ENCODE measurements around the gene STAU1.
A peak's percentile ranks its signal among the peaks of the same experiment; 100 is the strongest.
"Not testable (repeated sequence)": the region's sequence is repeated elsewhere in the genome, so short reads cannot be mapped to it uniquely, and the experiment has no call there.

STAU1 gene

DNA sequence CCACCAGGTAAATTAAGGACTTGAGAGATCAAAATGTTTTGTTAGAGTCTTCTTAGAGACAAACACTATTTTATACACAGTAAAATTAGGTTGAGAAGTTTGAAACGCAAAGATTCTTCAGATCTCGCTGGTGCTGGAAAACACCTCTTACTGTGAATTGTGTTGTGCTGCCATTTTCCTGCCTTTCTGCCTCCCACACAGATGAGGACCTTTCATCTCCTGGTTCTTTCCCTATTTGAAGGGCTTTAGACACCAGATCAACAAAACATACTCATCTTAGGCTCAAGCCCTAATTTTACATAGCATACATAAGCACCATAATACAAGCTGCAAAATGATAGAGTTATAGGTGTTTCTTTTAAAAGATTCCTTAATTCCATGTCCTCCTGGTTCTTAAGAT, 18.6 kb downstream of the STAU1 start:
- Histone ChIP-seq H2BK5ac (ENCODE audit: low read depth, low read length, poor library complexity) (no peak overlapping the region), H3K27me3 (ENCODE audit: insufficient read depth, low read length) (no peaks in the 10 kb centered on the region), H3K18ac (ENCODE audit: low read length) (no peak overlapping the region), H3K14ac (ENCODE audit: low read length) (no peak overlapping the region), H3K4me1 (ENCODE audit: control insufficient read depth in 1 of 2, insufficient read depth in 2 of 2, low read length in 2 of 2) (no peaks in the 10 kb centered on the region), H3K27ac (ENCODE audit: low read depth, low read length) (no peak overlapping the region), H2AFZ (ENCODE audit: insufficient read depth, low read length, poor library complexity) (no peak overlapping the region), H3K9ac (ENCODE audit: low read length) (no peak overlapping the region), H2BK12ac (ENCODE audit: low read length) (no peak overlapping the region), H4K8ac (ENCODE audit: low read depth, low read length) (no peak overlapping the region), H3K4ac (ENCODE audit: low read depth, low read length) (no peak overlapping the region), H3K79me1 (ENCODE audit: low read length) (no peaks in the 10 kb centered on the region), H3K79me2 (ENCODE audit: control insufficient read depth, insufficient read depth, low read length, poor library complexity) (no peaks in the 10 kb centered on the region), H3K4me2 (ENCODE audit: low read length) (no peak overlapping the region), H2BK120ac (ENCODE audit: insufficient read depth, low read length, poor library complexity) (no peak overlapping the region), H3K23ac (ENCODE audit: low read length) (no peak overlapping the region), H4K91ac (ENCODE audit: low read depth, low read length) (no peak overlapping the region), H3K9me3 (ENCODE audit: insufficient read depth, low read depth, low read length) (no peaks in the 10 kb centered on the region), H4K12ac (ENCODE audit: low read depth, low read length) (no peak overlapping the region), H3K4me3 (ENCODE audit: low read depth, low read length) (no peak overlapping the region), H2AK5ac (ENCODE audit: low read length) (no peak overlapping the region), H3K36me3 (ENCODE audit: control insufficient read depth in 1 of 2, insufficient read depth in 2 of 2, low read length in 2 of 2) (peaks cover 10 to 16% of the 10 kb centered on the region in 2 experiments)
- DNase-seq, result no peak
- no CpG with 5 or more reads among the region's 2 CpGs for WGBS (ENCODE audit: extremely low coverage, insufficient coverage, insufficient read length)

DNA sequence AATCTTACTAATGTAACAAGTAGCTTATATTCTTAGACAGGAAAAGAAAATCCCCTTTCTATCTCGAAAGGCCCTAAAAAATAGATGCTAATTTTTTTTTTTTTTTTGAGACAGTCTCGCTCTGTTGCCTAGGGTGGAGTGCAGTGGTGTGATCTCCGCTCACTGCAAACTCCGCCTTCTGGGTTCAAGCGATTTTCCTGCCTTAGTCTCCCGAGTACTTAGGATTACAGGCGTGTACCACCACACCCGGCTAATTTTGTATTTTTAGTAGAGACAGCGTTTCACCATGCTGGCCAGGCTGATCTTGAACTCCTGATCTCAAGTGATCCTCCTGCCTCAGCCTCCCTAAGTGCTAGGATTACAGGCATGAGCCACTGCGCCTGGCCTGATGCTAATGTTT, 19.3 kb downstream of the STAU1 start:
- not testable (repeated sequence) for H3K4me2 ChIP-seq (ENCODE audit: low read length); H2BK5ac ChIP-seq (ENCODE audit: low read depth, low read length, poor library complexity); H3K4me3 ChIP-seq (ENCODE audit: low read depth, low read length); H4K91ac ChIP-seq (ENCODE audit: low read depth, low read length); H3K4me1 ChIP-seq (ENCODE audit: control insufficient read depth in 1 of 2, insufficient read depth in 2 of 2, low read length in 2 of 2); H3K4ac ChIP-seq (ENCODE audit: low read depth, low read length); H3K27me3 ChIP-seq (ENCODE audit: insufficient read depth, low read length); H3K79me1 ChIP-seq (ENCODE audit: low read length); H3K23ac ChIP-seq (ENCODE audit: low read length); H4K8ac ChIP-seq (ENCODE audit: low read depth, low read length); H3K27ac ChIP-seq (ENCODE audit: low read depth, low read length); DNase-seq; H4K12ac ChIP-seq (ENCODE audit: low read depth, low read length); H2BK12ac ChIP-seq (ENCODE audit: low read length); H3K79me2 ChIP-seq (ENCODE audit: control insufficient read depth, insufficient read depth, low read length, poor library complexity); H3K9ac ChIP-seq (ENCODE audit: low read length); H3K18ac ChIP-seq (ENCODE audit: low read length); H3K9me3 ChIP-seq (ENCODE audit: insufficient read depth, low read depth, low read length); H3K14ac ChIP-seq (ENCODE audit: low read length); H2BK120ac ChIP-seq (ENCODE audit: insufficient read depth, low read length, poor library complexity); H2AFZ ChIP-seq (ENCODE audit: insufficient read depth, low read length, poor library complexity); H2AK5ac ChIP-seq (ENCODE audit: low read length)
- H3K36me3 ChIP-seq (ENCODE audit: control insufficient read depth in 1 of 2, insufficient read depth in 2 of 2, low read length in 2 of 2), result peaks cover 14 to 21% of the 10 kb centered on the region in 2 experiments
- no CpG with 5 or more reads among the region's 10 CpGs for WGBS (ENCODE audit: extremely low coverage, insufficient coverage, insufficient read length)

DNA sequence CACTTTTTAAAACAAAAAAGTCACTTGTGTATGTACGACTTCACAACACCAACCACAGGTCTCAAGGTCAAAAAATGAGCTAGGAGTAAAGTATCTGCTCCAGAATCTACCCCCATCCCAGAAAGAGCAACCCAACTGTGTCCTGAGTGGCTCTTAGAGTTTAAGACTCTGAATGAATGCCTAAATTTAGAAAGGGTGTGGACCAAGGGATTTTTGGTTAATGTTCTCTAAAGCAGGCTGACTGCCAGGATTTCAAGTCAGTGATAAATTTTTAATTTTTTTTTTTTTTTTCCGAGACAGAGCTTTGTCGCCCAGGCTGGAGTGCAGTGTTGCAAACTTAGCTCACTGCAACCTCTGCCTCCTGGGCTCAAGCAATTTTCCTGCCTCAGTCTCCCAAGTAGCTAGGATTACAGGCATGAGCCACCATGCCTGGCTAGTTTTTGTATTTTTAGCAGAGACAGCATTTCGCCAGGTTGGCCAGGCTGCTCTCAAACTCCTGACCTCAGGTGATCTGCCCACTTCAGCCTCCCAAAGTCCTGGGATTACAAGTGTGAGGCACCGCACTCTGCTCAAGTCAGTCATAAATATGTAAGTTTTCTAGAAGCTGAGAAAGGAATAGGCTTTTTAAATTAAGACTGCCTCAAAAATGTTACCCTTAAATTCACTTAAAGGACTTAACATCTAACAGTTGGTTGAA, 20.2 kb downstream of the STAU1 start:
- Histone ChIP-seq H2AFZ (ENCODE audit: insufficient read depth, low read length, poor library complexity) (no peak overlapping the region), H4K91ac (ENCODE audit: low read depth, low read length) (no peak overlapping the region), H3K23ac (ENCODE audit: low read length) (no peak overlapping the region), H4K12ac (ENCODE audit: low read depth, low read length) (no peak overlapping the region), H3K79me2 (ENCODE audit: control insufficient read depth, insufficient read depth, low read length, poor library complexity) (no peaks in the 10 kb centered on the region), H3K27me3 (ENCODE audit: insufficient read depth, low read length) (no peaks in the 10 kb centered on the region), H3K4me3 (ENCODE audit: low read depth, low read length) (no peak overlapping the region), H3K79me1 (ENCODE audit: low read length) (no peaks in the 10 kb centered on the region), H2BK120ac (ENCODE audit: insufficient read depth, low read length, poor library complexity) (no peak overlapping the region), H3K18ac (ENCODE audit: low read length) (no peak overlapping the region), H2BK5ac (ENCODE audit: low read depth, low read length, poor library complexity) (no peak overlapping the region), H3K9ac (ENCODE audit: low read length) (no peak overlapping the region), H3K9me3 (ENCODE audit: insufficient read depth, low read depth, low read length) (no peaks in the 10 kb centered on the region), H3K27ac (ENCODE audit: low read depth, low read length) (no peak overlapping the region), H4K8ac (ENCODE audit: low read depth, low read length) (no peak overlapping the region), H2BK12ac (ENCODE audit: low read length) (no peak overlapping the region), H3K36me3 (ENCODE audit: control insufficient read depth in 1 of 2, insufficient read depth in 2 of 2, low read length in 2 of 2) (peaks cover 12 to 23% of the 10 kb centered on the region in 2 experiments), H3K4ac (ENCODE audit: low read depth, low read length) (peak overlapping the region; percentile 25), H3K4me1 (ENCODE audit: control insufficient read depth in 1 of 2, insufficient read depth in 2 of 2, low read length in 2 of 2) (no peaks in the 10 kb centered on the region), H2AK5ac (ENCODE audit: low read length) (no peak overlapping the region), H3K4me2 (ENCODE audit: low read length) (no peak overlapping the region), H3K14ac (ENCODE audit: low read length) (no peak overlapping the region)
- no peak for DNase-seq
- no CpG with 5 or more reads among the region's 5 CpGs for WGBS (ENCODE audit: extremely low coverage, insufficient coverage, insufficient read length)

DNA sequence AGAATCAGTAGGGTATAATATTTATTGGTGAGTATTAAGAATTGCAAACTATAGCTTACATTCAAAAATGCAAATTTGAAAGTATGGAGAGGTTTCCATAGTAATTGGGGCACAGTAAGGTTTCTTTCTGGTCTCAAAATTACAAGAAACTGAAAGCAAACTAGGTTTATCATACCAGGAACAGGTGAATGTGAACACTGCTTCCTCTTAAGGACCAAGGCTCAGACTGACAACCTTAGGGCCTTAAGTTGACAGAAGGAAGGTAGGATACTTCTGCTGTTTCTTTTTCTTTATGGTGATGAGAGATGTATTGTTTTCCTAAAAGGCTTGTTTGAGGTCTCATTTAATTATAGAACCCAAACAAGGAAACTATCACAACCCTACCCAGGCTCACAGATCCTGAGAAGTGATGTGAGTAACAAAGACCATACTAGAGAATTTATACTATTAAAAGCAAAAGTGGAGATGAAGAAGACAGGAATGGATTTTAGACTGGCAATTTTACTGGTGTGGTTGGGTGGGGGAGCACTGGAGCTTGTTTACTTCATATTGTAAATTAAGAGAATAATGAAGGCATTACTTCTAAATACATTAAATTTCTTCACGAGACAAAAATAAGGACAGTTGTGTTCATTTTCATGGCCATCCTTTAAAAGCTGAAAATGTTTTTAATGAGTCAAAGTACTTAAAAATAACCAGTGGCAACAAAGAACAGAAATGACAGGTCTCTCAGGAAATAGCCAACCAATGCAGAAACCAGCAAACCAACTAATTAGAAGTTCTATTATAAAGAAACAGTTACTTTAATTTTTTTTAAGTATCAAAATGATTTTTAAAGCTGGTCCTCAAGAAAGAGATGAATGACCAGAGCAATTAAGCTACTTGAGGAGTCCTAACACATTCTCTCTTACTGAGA, 21.3 kb downstream of the STAU1 start:
- WGBS (ENCODE audit: extremely low coverage, insufficient coverage, insufficient read length), result no CpG with 5 or more reads among the region's 1 CpG
- H2BK5ac ChIP-seq (ENCODE audit: low read depth, low read length, poor library complexity), result no peak overlapping the region
- no peak for DNase-seq

More for the DNA sequence above, 21.3 kb downstream of the STAU1 start:
- H2AFZ ChIP-seq (ENCODE audit: insufficient read depth, low read length, poor library complexity), result no peak overlapping the region
- no peak overlapping the region for H2BK12ac ChIP-seq (ENCODE audit: low read length)
- no peaks in the 10 kb centered on the region for H3K79me2 ChIP-seq (ENCODE audit: control insufficient read depth, insufficient read depth, low read length, poor library complexity)
- no peak overlapping the region for H4K12ac ChIP-seq (ENCODE audit: low read depth, low read length)
- H3K27me3 ChIP-seq (ENCODE audit: insufficient read depth, low read length), result no peaks in the 10 kb centered on the region
- no peak overlapping the region for H3K4me2 ChIP-seq (ENCODE audit: low read length)
- H4K8ac ChIP-seq (ENCODE audit: low read depth, low read length), result no peak overlapping the region
- no peak overlapping the region for H3K18ac ChIP-seq (ENCODE audit: low read length)
- no peak overlapping the region for H2AK5ac ChIP-seq (ENCODE audit: low read length)
- H3K14ac ChIP-seq (ENCODE audit: low read length), result no peak overlapping the region
- H3K4me1 ChIP-seq (ENCODE audit: control insufficient read depth in 1 of 2, insufficient read depth in 2 of 2, low read length in 2 of 2), result no peaks in the 10 kb centered on the region
- no peak overlapping the region for H3K23ac ChIP-seq (ENCODE audit: low read length)
- no peak overlapping the region for H3K27ac ChIP-seq (ENCODE audit: low read depth, low read length)
- H3K79me1 ChIP-seq (ENCODE audit: low read length), result no peaks in the 10 kb centered on the region
- H2BK120ac ChIP-seq (ENCODE audit: insufficient read depth, low read length, poor library complexity), result no peak overlapping the region
- no peak overlapping the region for H3K4ac ChIP-seq (ENCODE audit: low read depth, low read length)
- no peak overlapping the region for H3K9ac ChIP-seq (ENCODE audit: low read length)
- H3K36me3 ChIP-seq (ENCODE audit: control insufficient read depth in 1 of 2, insufficient read depth in 2 of 2, low read length in 2 of 2), result peaks cover 10 to 16% of the 10 kb centered on the region in 2 experiments
- H3K9me3 ChIP-seq (ENCODE audit: insufficient read depth, low read depth, low read length), result no peaks in the 10 kb centered on the region
- no peak overlapping the region for H4K91ac ChIP-seq (ENCODE audit: low read depth, low read length)
- H3K4me3 ChIP-seq (ENCODE audit: low read depth, low read length), result no peak overlapping the region
